ENCODE measurements around the gene ARID3A.
"Not testable (repeated sequence)": the region's sequence is repeated elsewhere in the genome, so short reads cannot be mapped to it uniquely, and the experiment has no call there.

Gene ARID3A

DNA sequence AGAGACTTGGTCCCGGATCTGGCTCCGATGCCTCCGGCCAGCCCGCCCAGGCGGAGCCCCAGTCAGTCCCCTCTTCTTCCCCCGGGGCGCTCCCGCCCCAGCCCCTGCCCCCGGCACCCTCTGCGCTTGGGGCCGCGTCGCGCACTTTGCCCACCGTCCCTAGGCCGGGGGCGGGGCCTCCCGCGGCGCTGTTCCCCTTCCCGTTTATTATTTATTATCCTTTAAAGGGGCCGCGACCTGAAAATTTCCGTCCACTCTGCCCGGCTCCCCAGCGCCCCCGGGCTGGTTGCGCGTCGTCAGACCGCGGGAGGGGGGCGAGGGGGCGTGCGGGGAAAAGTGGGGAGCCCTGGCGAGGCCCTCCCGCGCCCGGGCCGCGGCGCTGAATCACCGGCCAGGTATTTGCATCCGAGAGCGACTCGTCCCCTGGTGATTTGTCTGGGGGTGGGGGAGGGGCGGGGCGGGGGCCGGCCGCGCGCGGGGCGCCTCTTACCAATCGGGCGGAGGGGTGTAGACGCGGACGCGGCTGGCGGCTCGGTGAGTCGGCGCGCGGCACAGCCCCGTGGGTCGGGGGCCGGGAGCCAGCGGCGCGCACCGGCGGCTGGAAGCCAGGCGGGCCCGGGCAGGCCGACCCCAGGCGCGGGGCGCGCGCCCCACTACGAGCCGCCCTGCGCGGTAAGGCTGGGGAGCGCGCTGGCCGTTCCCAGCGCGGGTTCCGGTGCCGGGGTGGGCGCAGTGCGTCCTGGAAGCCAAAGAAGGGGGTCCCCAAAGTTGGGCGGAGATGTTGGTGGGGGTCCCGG, at the start of gene ARID3A:
ARID3A (plus strand) TSS at position 510 of the 797 bp plus-strand sequence. CDS start 3,494 bp downstream, outside the sequence.
- peak; percentile 80 for DNase-seq

- no peak for DNase-seq
Measured at GRCh38 chr19:876089-876488, 49.7 kb upstream of the ARID3A start.

GRCh38 chr19:876780-877314, 49.0 kb upstream of the ARID3A start:
- DNase-seq, result no peak

DNA sequence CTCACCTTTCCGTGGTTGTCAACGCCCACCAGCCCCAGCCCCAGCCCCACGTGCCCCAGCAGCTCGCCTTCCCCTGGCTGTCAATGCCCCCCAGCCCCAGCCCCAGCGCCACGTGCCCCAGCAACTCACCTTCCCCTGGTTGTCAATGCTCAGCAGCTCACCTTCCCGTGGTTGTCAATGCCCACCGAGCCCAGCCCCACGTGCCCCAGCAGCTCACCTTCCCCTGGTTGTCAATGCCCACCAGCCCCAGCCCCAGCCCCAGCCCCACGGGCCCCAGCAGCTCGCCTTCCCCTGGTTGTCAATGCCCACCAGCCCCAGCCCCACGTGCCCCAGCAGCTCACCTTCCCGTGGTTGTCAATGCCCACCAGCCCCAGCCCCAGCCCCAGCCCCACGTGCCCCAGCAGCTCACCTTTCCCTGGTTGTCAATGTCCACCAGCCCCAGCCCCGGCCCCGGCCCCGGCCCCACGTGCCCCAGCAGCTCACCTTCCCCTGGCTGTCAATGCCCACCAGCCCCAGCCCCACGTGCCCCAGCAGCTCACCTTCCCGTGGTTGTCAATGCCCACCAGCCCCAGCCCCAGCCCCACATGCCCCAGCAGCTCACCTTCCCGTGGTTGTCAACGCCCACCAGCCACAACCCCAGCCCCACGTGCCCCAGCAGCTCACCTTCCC, 47.7 kb upstream of the ARID3A start:
- DNase-seq, result not testable (repeated sequence)

- DNase-seq, result not testable (repeated sequence)
Measured at GRCh38 chr19:878751-879561, 46.9 kb upstream of the ARID3A start.

GRCh38 chr19:879711-880438, 46.0 kb upstream of the ARID3A start:
- no peak for DNase-seq

DNA sequence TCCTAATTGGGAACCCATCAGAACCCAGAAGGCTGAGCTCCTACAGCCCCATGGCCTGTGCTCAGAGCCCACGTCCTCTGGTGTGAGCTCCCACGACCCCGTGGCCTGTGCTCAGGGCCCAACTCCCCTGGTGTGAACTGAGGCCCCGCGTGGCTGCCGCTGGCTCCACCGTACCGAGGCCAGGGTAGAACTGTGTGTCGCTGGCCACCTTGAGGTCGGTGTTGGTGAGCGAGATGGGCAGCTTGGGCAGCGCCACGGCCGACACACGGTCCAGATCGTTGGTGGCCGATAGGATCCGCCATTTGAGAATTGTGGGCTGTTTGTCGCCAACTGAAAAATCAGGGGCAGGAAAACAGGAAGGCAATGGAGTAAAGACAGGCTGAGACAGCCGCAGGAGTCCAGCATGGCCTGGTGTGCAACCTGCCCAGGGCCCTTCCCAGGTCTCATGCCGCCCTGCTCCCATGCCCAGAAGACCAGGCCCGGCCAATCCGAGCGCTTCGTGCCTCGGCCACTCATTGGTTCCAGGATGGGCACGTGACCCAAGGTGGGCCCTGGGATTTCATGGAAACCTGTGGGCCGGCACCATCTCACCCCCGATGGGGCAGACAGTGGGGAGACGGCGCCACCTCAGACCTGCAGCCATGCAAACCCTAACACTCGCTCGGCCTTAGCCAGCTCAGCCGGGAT, 44.3 kb upstream of the ARID3A start:
- DNase-seq, result no peak

DNA sequence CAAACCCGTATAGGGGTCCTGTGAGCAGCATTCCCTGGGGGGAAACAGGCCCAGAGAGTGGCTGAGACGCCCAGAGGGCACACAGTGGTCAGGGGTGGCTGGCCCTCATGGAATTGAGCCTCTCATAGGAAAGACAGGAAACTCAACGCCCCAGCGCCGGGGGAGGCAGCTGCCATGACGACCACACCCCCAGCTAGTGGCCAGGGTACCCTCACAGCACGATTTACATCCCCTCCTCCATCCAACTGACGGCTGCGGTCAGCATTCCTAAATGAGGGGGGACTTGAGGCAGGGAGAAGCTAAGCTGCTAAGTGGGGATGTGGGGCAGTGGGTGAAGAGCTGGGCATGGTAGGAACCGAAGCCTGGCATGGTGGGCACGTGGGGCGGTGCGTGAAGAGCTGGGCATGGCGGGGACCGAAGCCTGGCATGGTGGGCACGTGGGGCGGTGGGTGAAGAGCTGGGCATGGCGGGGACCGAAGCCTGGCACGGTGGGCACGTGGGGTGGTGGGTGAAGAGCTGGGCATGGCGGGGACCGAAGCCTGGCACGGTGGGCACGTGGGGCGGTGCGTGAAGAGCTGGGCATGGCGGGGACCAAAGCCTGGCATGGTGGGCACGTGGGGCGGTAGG, 42.9 kb upstream of the ARID3A start:
- DNase-seq, result no peak

DNA sequence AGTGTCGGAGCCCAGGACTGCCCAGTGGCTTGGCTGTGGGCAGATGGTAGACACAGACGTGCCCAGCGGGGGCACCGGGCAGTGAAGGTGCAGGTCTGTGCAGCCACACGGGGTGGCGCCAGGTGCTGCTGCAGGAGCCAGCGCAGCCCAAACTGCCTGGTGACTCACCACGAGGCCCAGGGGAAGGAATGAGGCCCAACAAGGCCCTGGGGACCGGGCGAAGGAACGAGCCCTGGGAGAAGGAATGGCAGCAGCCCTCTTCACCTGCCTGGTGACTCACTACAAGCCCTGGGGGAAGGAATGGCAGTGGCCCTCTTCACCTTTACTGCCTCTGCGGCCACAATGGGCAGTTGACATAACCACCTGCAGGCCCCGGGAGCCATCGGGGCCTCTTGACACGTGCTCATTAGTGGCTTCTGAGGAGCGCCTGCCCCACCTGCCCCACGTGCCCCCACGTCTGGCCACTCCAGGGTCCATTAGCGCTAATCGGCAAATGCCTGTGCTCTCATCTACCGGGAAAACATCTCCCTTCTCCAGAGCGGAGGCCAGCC, 42.1 kb upstream of the ARID3A start:
- DNase-seq, result no peak

DNA sequence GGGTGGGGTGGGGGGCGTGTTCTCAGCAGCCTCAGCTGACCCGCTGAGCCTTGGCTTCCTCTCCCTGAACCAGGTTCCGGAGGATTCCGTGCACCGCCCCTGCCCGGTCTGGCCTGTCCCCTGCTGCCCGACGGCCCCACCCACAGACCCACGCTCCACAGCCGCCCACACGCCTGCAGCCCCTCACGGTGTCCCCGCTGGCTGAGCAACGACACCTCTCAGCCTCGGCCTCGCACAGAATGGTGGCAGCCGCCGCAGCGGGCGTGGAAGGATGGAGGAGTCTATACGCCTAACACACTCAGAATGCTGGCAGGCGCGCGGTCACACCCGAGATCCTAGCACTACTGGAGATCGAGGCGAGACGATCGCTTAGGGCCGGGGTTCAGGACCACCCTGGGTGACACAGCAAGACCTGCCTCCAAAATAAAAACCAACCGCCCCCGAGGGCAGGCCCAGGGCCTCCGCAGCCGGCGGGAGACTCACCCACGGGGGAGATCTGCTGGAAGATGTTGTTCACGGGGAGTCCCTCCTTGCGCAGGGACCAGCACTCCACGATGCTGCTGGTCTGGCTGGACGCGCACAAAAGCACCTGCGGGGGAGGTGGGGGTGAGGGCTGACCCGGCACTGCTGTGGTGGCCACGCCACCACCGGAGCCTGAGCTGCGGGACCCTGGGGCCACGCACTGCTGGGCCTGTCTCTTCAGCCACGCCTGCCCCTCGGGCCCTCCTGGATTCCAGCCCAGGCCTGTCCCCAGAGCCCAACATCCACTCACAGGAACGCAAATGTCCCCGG, 41.2 kb upstream of the ARID3A start:
- no peak for DNase-seq

DNA sequence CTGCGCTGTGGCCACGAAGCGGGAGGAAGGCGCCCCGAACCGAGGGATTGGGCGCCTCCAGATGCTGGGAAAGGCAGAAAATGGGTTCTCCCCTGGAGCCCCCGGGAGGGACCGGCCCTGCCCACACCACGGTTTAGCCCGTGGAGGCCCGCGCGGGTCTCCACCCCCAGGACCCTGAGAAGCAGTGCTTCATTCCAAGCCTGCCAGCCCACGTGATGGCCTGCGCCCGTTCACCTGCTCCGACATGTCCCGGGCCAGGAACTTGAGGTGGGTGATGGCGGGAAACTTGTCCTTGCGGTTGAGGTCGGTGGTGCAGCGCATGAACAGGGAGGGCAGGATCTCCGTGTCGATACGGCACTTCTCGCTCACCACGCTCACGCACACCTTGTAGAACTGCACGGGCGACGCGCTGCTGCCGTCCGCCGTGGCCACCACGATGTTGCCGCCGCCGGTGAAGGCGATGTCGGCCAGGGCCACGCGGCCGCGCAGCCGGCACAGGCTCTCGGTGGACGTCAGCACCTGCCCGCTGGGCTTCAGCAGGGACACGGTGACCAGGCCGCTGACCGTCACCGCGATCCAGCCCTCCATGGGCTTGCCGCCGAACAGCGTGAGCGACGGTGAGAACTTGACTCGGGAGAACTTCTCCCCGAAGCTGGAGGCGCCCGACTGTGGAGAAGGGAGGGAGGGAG, 40.2 kb upstream of the ARID3A start:
- DNase-seq, result no peak

DNA sequence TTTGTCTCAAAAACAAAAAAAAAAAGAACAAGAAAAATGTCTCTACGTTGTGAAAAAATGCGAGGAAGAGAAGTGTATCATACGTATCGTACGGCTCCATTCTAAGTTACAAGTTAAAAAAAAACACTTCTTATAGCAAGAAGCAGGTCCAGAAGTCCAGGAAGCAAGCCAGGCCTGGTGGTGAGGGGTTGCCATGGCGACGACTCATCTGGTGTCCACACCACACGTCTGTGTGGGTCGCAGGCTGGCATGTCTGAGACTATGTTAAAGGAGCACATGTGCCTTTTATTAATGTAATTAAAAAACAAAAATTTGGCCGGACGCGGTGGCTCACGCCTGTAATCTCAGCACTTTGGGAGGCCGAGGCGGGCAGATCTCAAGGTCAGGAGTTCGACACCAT, 38.8 kb upstream of the ARID3A start:
- no peak for DNase-seq

GRCh38 chr19:887599-887998, 38.2 kb upstream of the ARID3A start:
- DNase-seq, result no peak

- DNase-seq, result no peak
Measured at GRCh38 chr19:888581-889385, 37.1 kb upstream of the ARID3A start.

DNA sequence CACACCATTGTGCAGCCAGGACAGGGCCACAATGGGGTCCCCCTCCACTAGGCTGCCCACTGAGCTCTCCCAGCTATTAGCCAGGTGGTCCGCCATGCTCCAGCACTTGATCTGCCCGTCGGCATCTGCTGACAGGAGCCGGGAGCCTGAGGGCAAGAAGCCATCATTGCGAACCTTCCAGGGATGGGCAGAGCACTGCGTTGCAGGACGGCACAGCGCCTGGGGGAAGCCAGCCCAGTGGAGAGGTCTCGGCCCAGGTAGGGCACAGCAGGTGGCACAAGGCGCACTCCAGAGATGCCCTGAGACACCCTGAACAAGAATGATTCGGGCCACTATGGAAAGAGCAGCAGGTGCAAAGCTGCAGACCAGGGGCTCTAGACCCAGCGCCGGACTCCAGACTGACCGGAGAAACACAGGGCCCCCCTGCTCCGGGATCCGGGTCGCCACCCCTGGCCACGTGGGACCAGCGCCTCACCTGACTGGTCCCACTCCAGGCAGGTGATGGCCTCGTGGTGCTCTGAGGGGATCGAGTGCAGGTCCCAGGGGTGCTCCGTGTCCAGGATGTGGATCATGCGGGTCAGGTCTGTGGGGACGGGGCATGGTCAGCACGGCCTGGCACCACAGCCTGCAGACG, 36.1 kb upstream of the ARID3A start:
- DNase-seq, result no peak

- DNase-seq, result no peak
Measured at GRCh38 chr19:890831-891230, 35.0 kb upstream of the ARID3A start.

GRCh38 chr19:891421-892200, 34.2 kb upstream of the ARID3A start:
- DNase-seq, result not testable (repeated sequence)
